Fibroblast of mammary gland (primary cell): ENCODE measurements around the gene OMP.

Source experiments
- DNase-seq: peaks from one replicate; pipeline ENCODE4 v3.0.0-alpha.2; 2010; ENCODE audit warnings: low read depth
- H3K4me3 ChIP-seq: 2 replicates; pipeline ENCODE4 v1.5.1; 2011; ENCODE audit warnings: low read depth, mild to moderate bottlenecking, low read length, moderate library complexity; ENCODE audit not compliant: control insufficient read depth
- CTCF ChIP-seq: conservative IDR thresholded peaks from 2 replicates; pipeline ENCODE4 v1.5.1; 2011; ENCODE audit warnings: low read depth, low read length, inconsistent platforms; ENCODE audit not compliant: control insufficient read depth, insufficient read depth

Gene OMP

DNA sequence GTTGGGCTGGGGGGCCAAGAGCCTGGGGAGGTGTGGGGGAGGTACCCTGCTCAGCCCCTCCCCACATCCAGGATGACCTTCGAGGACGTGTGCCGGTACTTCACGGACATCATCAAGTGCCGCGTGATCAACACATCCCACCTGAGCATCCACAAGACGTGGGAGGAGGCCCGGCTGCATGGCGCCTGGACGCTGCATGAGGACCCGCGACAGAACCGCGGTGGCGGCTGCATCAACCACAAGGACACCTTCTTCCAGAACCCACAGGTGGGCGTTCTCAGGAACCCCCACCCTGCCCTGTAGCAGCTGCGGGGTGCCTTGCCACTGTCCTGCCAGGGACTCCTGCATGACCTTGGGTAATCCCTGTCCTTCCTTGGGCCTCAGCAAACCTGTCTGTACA lies 15.4 kb downstream of the OMP start:
- TF ChIP-seq CTCF = no peak
- DNase-seq = no peak
- H3K4me3 ChIP-seq = no peak overlapping the region

DNA sequence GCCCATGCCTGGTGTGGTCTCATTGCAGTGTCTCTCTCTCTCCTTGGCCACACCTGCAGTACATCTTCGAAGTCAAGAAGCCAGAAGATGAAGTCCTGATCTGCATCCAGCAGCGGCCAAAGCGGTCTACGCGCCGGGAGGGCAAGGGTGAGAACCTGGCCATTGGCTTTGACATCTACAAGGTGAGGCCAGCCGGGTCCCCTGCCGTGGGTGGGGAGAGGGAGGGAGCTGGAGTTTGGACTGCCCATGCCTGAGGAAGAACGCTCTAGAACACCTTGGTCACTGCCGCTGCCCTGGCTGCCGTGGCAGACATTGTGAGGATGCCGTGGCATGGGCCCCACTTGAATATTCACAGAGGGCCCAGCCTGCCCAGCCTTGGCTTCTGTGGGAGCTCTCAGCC lies 16.3 kb downstream of the OMP start:
- no peak overlapping the region for H3K4me3 ChIP-seq
- TF ChIP-seq CTCF = no peak
- DNase-seq = no peak

DNA sequence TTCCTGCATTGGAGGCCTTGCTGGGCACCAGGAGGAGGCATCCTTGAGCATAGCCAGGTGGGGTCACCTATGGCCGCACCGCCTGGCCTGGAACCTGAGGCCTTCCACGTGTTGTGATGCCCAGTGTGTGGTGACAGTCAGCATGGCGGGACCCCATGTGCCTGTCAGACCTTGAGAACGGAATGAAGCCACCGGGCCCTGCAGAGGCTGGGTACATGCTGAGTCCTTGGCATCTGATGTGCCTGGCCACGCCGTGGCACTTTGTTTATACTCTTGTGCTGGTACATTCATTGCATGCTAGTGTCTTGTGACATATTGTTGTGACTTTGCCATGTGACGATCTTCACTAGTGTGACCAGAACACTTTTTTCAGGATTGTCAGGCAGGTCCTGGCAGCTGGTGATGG lies 16.9 kb downstream of the OMP start:
- DNase-seq = no peak
- TF ChIP-seq CTCF = no peak
- no peak overlapping the region for H3K4me3 ChIP-seq

GRCh38 chr11:77120571-77120970 lies 17.9 kb downstream of the OMP start:
- TF ChIP-seq CTCF = no peak
- no peak overlapping the region for H3K4me3 ChIP-seq
- no peak for DNase-seq

GRCh38 chr11:77121096-77121640 lies 18.5 kb downstream of the OMP start:
- no peak overlapping the region for H3K4me3 ChIP-seq
- DNase-seq = no peak
- no peak for TF ChIP-seq CTCF

DNA sequence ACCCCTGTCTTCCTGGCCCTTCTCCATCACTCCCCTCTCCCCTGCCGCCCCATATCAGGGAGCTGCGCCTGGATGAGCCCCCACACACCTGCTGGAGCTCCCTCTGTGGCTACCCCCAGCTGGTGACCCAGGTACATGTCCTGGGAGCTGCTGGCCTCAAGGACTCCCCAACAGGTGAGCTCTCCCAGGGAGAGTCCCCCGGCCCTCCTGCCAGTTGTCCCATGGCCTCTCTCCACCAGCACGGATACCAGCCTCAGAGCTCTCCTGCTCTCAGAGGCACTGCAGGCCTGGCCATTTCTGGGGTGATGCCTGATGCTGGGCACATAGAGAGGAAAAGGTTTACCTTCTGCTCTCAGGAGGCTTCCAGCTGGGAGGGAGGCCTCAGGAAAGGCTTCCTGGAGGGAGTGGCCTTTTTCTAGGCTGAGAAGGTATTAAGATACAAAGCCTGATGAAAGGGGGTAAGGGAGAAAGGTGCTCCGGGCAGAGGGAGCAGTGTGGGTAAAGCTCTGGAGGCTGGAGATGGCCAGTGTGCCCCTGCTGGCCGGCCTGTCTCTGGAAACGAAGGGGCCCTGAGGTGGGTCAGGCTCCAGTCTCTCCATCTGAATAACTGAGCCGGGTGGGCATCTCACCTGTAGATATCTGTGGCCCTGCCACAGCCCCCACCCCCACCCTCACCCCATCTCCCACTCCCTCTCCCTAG lies 19.4 kb downstream of the OMP start:
- no peak overlapping the region for H3K4me3 ChIP-seq
- no peak for TF ChIP-seq CTCF
- DNase-seq = no peak
